ENCODE data around the gene DOCK9. TPM values are rescaled to one million over a fixed set of nuclear protein-coding genes. Genes with fewer than 3 reads are reported as not detected.

Gene DOCK9
- total and polyA plus RNA-seq, 2 donors: 63.5 to 84.4 TPM

GRCh38 chr13:98992355-98992754 is 14.5 kb upstream of the DOCK9 start:
- Histone ChIP-seq H3K4me1 (ENCODE audit: insufficient read depth) (no peaks in the 10 kb centered on the region), H3K27ac (ENCODE audit: low read depth) (no peak overlapping the region), H3K36me3 (ENCODE audit: insufficient read depth) (no peaks in the 10 kb centered on the region), H3K4me3 (ENCODE audit: low read depth, low read length) (no peak overlapping the region)
- 82% methylated on average over 7 of the region's 7 CpGs for WGBS
- no peak for DNase-seq (ENCODE audit: extremely low spot score)

GRCh38 chr13:98990701-98991100 is 12.8 kb upstream of the DOCK9 start:
- DNase-seq (ENCODE audit: extremely low spot score): no peak
- WGBS: 95% methylated on average over 3 of the region's 3 CpGs
- no peaks in the 10 kb centered on the region for H3K36me3 ChIP-seq (ENCODE audit: insufficient read depth)
- H3K4me1 ChIP-seq (ENCODE audit: insufficient read depth): no peaks in the 10 kb centered on the region
- no peak overlapping the region for H3K27ac ChIP-seq (ENCODE audit: low read depth)
- no peak overlapping the region for H3K4me3 ChIP-seq (ENCODE audit: low read depth, low read length)

GRCh38 chr13:98989469-98990235 is 11.8 kb upstream of the DOCK9 start:
- Histone ChIP-seq H3K4me3 (ENCODE audit: low read depth, low read length) (no peak overlapping the region), H3K4me1 (ENCODE audit: insufficient read depth) (no peaks in the 10 kb centered on the region), H3K27ac (ENCODE audit: low read depth) (no peak overlapping the region), H3K36me3 (ENCODE audit: insufficient read depth) (no peaks in the 10 kb centered on the region)
- WGBS: 89% methylated on average over 4 of the region's 4 CpGs
- no peak for DNase-seq (ENCODE audit: extremely low spot score)

GRCh38 chr13:98988780-98989179 is 10.9 kb upstream of the DOCK9 start:
- 82% methylated on average over 6 of the region's 6 CpGs for WGBS
- no peaks in the 10 kb centered on the region for H3K36me3 ChIP-seq (ENCODE audit: insufficient read depth)
- DNase-seq (ENCODE audit: extremely low spot score): no peak
- H3K4me1 ChIP-seq (ENCODE audit: insufficient read depth): no peaks in the 10 kb centered on the region
- H3K4me3 ChIP-seq (ENCODE audit: low read depth, low read length): no peak overlapping the region
- H3K27ac ChIP-seq (ENCODE audit: low read depth): no peak overlapping the region

GRCh38 chr13:98988277-98988676 is 10.4 kb upstream of the DOCK9 start:
- H3K36me3 ChIP-seq (ENCODE audit: insufficient read depth): no peaks in the 10 kb centered on the region
- no peak overlapping the region for H3K4me3 ChIP-seq (ENCODE audit: low read depth, low read length)
- DNase-seq (ENCODE audit: extremely low spot score): no peak
- 74% methylated on average over 5 of the region's 5 CpGs for WGBS
- H3K4me1 ChIP-seq (ENCODE audit: insufficient read depth): no peaks in the 10 kb centered on the region
- H3K27ac ChIP-seq (ENCODE audit: low read depth): no peak overlapping the region

- WGBS: 63% methylated on average over 6 of the region's 6 CpGs
These were observed 9.4 kb upstream of the DOCK9 start for GRCh38 chr13:98987275-98987674.

GRCh38 chr13:98986226-98986846 is 8.5 kb upstream of the DOCK9 start:
- Histone ChIP-seq H3K4me1 (ENCODE audit: insufficient read depth) (no peaks in the 10 kb centered on the region), H3K27ac (ENCODE audit: low read depth) (no peak overlapping the region), H3K36me3 (ENCODE audit: insufficient read depth) (no peaks in the 10 kb centered on the region), H3K4me3 (ENCODE audit: low read depth, low read length) (no peak overlapping the region)
- DNase-seq (ENCODE audit: extremely low spot score): no peak
- WGBS: 83% methylated on average over 8 of the region's 8 CpGs

More at GRCh38 chr13:98987275-98987674, 9.4 kb upstream of the DOCK9 start:
- Histone ChIP-seq H3K36me3 (ENCODE audit: insufficient read depth) (no peaks in the 10 kb centered on the region), H3K27ac (ENCODE audit: low read depth) (no peak overlapping the region), H3K4me3 (ENCODE audit: low read depth, low read length) (no peak overlapping the region), H3K4me1 (ENCODE audit: insufficient read depth) (no peaks in the 10 kb centered on the region)
- DNase-seq (ENCODE audit: extremely low spot score): no peak

GRCh38 chr13:98985591-98985990 is 7.7 kb upstream of the DOCK9 start:
- Histone ChIP-seq H3K27ac (ENCODE audit: low read depth) (no peak overlapping the region), H3K4me3 (ENCODE audit: low read depth, low read length) (no peak overlapping the region), H3K36me3 (ENCODE audit: insufficient read depth) (no peaks in the 10 kb centered on the region), H3K4me1 (ENCODE audit: insufficient read depth) (no peaks in the 10 kb centered on the region)
- no peak for DNase-seq (ENCODE audit: extremely low spot score)
- 93% methylated on average over 6 of the region's 6 CpGs for WGBS

- H3K36me3 ChIP-seq (ENCODE audit: insufficient read depth): no peaks in the 10 kb centered on the region
- H3K27ac ChIP-seq (ENCODE audit: low read depth): no peak overlapping the region
- H3K4me1 ChIP-seq (ENCODE audit: insufficient read depth): no peaks in the 10 kb centered on the region
- DNase-seq (ENCODE audit: extremely low spot score): no peak
- WGBS: 79% methylated on average over 4 of the region's 4 CpGs
- H3K4me3 ChIP-seq (ENCODE audit: low read depth, low read length): no peak overlapping the region
These were observed 7.1 kb upstream of the DOCK9 start for GRCh38 chr13:98984983-98985382.

- 92% methylated on average over 2 of the region's 2 CpGs for WGBS
- Histone ChIP-seq H3K36me3 (ENCODE audit: insufficient read depth) (no peaks in the 10 kb centered on the region), H3K27ac (ENCODE audit: low read depth) (no peak overlapping the region), H3K4me3 (ENCODE audit: low read depth, low read length) (no peak overlapping the region), H3K4me1 (ENCODE audit: insufficient read depth) (no peaks in the 10 kb centered on the region)
- no peak for DNase-seq (ENCODE audit: extremely low spot score)
These were observed 6.3 kb upstream of the DOCK9 start for GRCh38 chr13:98984118-98984517.

GRCh38 chr13:98983182-98983581 is 5.3 kb upstream of the DOCK9 start:
- H3K27ac ChIP-seq (ENCODE audit: low read depth): no peak overlapping the region
- no peaks in the 10 kb centered on the region for H3K36me3 ChIP-seq (ENCODE audit: insufficient read depth)
- 79% methylated on average over 5 of the region's 5 CpGs for WGBS
- no peaks in the 10 kb centered on the region for H3K4me1 ChIP-seq (ENCODE audit: insufficient read depth)
- H3K4me3 ChIP-seq (ENCODE audit: low read depth, low read length): no peak overlapping the region
- DNase-seq (ENCODE audit: extremely low spot score): no peak

- H3K36me3 ChIP-seq (ENCODE audit: insufficient read depth): no peaks in the 10 kb centered on the region
- no peak overlapping the region for H3K27ac ChIP-seq (ENCODE audit: low read depth)
- DNase-seq (ENCODE audit: extremely low spot score): no peak
- H3K4me3 ChIP-seq (ENCODE audit: low read depth, low read length): no peak overlapping the region
- WGBS: 84% methylated on average over 9 of the region's 9 CpGs
- no peaks in the 10 kb centered on the region for H3K4me1 ChIP-seq (ENCODE audit: insufficient read depth)
These were observed 3.7 kb upstream of the DOCK9 start for GRCh38 chr13:98981369-98982080.

- Histone ChIP-seq H3K27ac (ENCODE audit: low read depth) (no peak overlapping the region), H3K4me3 (ENCODE audit: low read depth, low read length) (no peak overlapping the region), H3K36me3 (ENCODE audit: insufficient read depth) (no peaks in the 10 kb centered on the region), H3K4me1 (ENCODE audit: insufficient read depth) (no peaks in the 10 kb centered on the region)
- DNase-seq (ENCODE audit: extremely low spot score): no peak
- 88% methylated on average over 9 of the region's 9 CpGs for WGBS
These were observed 1.3 kb upstream of the DOCK9 start for GRCh38 chr13:98979012-98979660.

Measured in urinary bladder (tissue), 4 donors.